Measurements from ENCODE around the gene ID1. TPM values are rescaled to one million over a fixed set of nuclear protein-coding genes. Genes with fewer than 3 reads are reported as not detected.
A peak's percentile ranks its signal among the peaks of the same experiment; 100 is the strongest.

ID1 gene
- total and polyA plus RNA-seq, 2 of the 13 experiments (the other 11 are each of a cell fraction or from before 2014, with no cell fraction given), result 320 to 419 TPM

DNA sequence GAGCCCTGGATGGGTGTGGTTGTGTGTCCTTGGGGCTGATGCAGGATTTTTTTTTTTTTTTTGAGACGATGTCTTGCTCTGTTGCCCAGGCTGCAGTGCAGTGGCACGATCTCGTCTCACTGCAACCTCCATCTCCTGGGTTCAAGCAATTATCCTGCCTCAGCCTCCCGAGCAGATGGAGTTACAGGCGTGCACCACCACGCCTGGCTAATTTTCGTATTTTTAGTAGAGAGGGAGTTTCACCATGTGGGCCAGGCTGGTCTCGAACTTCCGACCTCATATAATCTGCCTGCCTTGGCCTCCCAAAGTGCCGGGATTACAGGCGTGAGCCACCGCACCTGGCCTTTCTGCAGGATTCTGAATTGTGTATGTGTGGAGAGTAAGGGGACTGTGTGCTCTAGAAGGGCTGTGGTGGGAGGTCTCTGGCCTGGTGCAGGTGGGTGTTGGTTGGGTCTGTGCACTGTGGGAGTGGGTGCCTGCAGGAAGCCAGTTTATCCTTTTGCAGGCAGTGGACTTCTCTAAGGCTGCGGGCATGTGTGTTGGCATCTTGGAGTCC lies 11.0 kb upstream of the ID1 start (continued):
- TF ChIP-seq, protein P1, sequence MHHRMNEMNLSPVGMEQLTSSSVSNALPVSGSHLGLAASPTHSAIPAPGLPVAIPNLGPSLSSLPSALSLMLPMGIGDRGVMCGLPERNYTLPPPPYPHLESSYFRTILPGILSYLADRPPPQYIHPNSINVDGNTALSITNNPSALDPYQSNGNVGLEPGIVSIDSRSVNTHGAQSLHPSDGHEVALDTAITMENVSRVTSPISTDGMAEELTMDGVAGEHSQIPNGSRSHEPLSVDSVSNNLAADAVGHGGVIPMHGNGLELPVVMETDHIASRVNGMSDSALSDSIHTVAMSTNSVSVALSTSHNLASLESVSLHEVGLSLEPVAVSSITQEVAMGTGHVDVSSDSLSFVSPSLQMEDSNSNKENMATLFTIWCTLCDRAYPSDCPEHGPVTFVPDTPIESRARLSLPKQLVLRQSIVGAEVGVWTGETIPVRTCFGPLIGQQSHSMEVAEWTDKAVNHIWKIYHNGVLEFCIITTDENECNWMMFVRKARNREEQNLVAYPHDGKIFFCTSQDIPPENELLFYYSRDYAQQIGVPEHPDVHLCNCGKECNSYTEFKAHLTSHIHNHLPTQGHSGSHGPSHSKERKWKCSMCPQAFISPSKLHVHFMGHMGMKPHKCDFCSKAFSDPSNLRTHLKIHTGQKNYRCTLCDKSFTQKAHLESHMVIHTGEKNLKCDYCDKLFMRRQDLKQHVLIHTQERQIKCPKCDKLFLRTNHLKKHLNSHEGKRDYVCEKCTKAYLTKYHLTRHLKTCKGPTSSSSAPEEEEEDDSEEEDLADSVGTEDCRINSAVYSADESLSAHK (CRISPR knock-in tag; IDR thresholded peaks at IDR 0.05; ENCODE audit: borderline replicate concordance), result no peak
- TF ChIP-seq PAX8 (CRISPR knock-in tag; IDR thresholded peaks at IDR 0.05; ENCODE audit: borderline replicate concordance) (no peak), ZNF768 (CRISPR knock-in tag; IDR thresholded peaks at IDR 0.05) (peak; percentile 19; the same call in 1 of the 2 replicates), ZNF335 (CRISPR knock-in tag; IDR thresholded peaks at IDR 0.05) (no peak), ZNF773 (CRISPR knock-in tag; IDR thresholded peaks at IDR 0.05; ENCODE audit: borderline replicate concordance) (no peak), SMAD9 (CRISPR knock-in tag; IDR thresholded peaks at IDR 0.05) (peak; percentile 74; the same call in 1 of the 2 replicates), NFE2L1 (CRISPR knock-in tag; IDR thresholded peaks at IDR 0.05; ENCODE audit: borderline replicate concordance) (no peak), GLI4 (CRISPR knock-in tag; IDR thresholded peaks at IDR 0.05; ENCODE audit: borderline replicate concordance) (0 out of 2 replicates have a peak, but pooled peaks have one; percentile 53), KDM5A (IDR thresholded peaks at IDR 0.05; ENCODE audit: borderline replicate concordance, low read length) (no peak), ATAD3A (CRISPR knock-in tag; IDR thresholded peaks at IDR 0.05) (no peak), ZNF484 (CRISPR knock-in tag; IDR thresholded peaks at IDR 0.05; ENCODE audit: borderline replicate concordance, low read depth) (no peak), PTBP1 (IDR thresholded peaks at IDR 0.05; ENCODE audit: low read depth, low read length, poor library complexity, severe bottlenecking) (no peak), HNRNPK (IDR thresholded peaks at IDR 0.05; ENCODE audit: low read depth, low read length, poor library complexity, severe bottlenecking) (no peak), ZNF530 (CRISPR knock-in tag; IDR thresholded peaks at IDR 0.05; ENCODE audit: low read depth) (no peak), ZNF367 (CRISPR knock-in tag; IDR thresholded peaks at IDR 0.05; ENCODE audit: borderline replicate concordance) (no peak), ZBTB20 (CRISPR knock-in tag; IDR thresholded peaks at IDR 0.05; ENCODE audit: borderline replicate concordance, low read depth) (no peak), MLLT10 (CRISPR knock-in tag; IDR thresholded peaks at IDR 0.05) (no peak), ZNF143 (CRISPR knock-in tag; IDR thresholded peaks at IDR 0.05) (no peak), SNAPC2 (CRISPR knock-in tag; IDR thresholded peaks at IDR 0.05) (no peak), REL (CRISPR knock-in tag; conservative IDR thresholded peaks at IDR 0.05) (no peak), MIER2 (CRISPR knock-in tag; IDR thresholded peaks at IDR 0.05) (no peak), ZNF446 (CRISPR knock-in tag; IDR thresholded peaks at IDR 0.05) (no peak)
- TF ChIP-seq, protein P2, sequence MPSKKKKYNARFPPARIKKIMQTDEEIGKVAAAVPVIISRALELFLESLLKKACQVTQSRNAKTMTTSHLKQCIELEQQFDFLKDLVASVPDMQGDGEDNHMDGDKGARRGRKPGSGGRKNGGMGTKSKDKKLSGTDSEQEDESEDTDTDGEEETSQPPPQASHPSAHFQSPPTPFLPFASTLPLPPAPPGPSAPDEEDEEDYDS (CRISPR knock-in tag; IDR thresholded peaks at IDR 0.05), result no peak
- TF ChIP-seq, protein P3, sequence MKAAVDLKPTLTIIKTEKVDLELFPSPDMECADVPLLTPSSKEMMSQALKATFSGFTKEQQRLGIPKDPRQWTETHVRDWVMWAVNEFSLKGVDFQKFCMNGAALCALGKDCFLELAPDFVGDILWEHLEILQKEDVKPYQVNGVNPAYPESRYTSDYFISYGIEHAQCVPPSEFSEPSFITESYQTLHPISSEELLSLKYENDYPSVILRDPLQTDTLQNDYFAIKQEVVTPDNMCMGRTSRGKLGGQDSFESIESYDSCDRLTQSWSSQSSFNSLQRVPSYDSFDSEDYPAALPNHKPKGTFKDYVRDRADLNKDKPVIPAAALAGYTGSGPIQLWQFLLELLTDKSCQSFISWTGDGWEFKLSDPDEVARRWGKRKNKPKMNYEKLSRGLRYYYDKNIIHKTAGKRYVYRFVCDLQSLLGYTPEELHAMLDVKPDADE (CRISPR knock-in tag; IDR thresholded peaks at IDR 0.05), result no peak
- TF ChIP-seq, protein P4, sequence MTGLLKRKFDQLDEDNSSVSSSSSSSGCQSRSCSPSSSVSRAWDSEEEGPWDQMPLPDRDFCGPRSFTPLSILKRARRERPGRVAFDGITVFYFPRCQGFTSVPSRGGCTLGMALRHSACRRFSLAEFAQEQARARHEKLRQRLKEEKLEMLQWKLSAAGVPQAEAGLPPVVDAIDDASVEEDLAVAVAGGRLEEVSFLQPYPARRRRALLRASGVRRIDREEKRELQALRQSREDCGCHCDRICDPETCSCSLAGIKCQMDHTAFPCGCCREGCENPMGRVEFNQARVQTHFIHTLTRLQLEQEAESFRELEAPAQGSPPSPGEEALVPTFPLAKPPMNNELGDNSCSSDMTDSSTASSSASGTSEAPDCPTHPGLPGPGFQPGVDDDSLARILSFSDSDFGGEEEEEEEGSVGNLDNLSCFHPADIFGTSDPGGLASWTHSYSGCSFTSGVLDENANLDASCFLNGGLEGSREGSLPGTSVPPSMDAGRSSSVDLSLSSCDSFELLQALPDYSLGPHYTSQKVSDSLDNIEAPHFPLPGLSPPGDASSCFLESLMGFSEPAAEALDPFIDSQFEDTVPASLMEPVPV (CRISPR knock-in tag; IDR thresholded peaks at IDR 0.05), result no peak

Measured in HepG2 (cell line).